TTC549 (cell line): ENCODE measurements around the gene TNS1.
"Not testable (repeated sequence)": the region's sequence is repeated elsewhere in the genome, so short reads cannot be mapped to it uniquely, and the experiment has no call there.

Experiments
- FAIRE-seq: peaks from 2 replicates; lab custom pipeline; 2012; peaks lifted over from hg19 to GRCh38; lab: Jason Lieb, UNC

The TNS1 gene

DNA sequence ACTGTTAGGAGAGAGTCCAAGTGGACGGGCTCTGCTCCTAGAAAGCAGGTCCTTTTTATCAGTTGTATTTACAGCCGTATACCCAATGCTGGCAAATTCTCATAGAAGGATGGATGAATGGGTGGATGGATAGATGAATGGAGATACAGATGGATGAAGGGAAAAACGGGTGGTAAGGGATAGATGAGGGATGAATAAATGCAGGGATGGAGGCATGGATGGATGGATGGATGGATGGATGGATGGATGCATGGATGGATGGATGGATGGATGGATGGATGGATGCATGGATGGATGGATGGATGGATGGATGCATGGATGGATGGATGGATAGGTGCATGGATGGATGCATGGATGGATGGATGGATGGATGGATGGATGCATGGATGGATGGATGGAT lies 193.8 kb downstream of the TNS1 start:
- FAIRE-seq = not testable (repeated sequence)

DNA sequence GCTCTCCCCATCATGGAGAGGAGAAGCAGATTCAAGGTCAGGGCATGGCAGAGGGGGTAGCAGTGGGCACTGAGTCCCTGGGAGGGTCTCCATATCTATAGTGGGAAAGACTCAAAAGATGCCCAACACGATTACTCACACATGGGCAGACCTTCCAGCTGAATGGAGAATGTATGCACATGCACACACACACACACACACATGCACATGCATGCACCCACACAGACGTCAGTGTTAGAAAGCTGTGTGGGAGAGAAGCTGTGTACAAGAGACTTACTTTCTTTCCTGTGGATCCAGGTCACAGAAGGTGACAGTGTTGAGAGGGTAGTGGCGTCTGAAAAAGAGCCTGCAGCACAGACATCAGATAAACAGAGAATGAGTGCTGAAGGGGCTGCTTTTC lies 194.5 kb downstream of the TNS1 start:
- no peak for FAIRE-seq

DNA sequence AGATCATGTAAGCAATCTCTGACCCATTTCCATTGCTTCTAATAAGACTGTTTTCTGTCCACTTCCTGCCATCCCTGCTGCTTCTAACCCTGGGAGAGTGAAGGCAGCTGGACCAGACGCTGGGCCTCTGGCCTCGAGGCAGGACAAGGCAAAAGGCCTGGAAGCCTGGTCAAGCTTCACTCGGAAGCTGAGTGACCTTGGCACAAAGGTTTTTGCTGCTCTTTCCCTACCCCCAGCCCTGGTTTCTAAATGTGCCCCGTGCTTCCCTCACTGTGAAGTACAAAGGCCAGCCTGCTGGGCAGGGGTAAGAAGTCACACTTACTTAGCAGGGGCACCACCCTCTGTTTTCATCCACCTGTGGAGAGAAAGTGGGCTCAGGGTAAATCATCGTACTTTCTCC lies 195.0 kb downstream of the TNS1 start:
- no peak for FAIRE-seq

DNA sequence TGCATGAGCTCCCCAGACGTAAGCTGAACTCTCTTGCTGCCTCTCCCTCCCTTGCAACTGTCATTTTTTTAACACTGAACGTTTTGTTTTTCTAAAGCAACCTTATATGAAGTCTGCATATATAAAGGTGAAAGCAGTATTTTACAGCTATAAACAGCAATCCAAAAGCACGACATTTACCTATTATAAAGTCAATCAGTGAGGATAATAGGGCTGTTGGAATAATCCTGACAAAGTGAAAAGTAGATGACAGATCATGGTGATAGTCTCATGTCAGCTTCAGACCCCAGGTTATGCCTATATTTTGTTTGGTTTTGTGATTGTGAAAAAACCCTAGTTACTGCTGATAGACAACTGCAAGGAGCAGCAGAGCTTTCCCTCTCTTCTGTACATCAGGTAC lies 195.8 kb downstream of the TNS1 start:
- FAIRE-seq = no peak

DNA sequence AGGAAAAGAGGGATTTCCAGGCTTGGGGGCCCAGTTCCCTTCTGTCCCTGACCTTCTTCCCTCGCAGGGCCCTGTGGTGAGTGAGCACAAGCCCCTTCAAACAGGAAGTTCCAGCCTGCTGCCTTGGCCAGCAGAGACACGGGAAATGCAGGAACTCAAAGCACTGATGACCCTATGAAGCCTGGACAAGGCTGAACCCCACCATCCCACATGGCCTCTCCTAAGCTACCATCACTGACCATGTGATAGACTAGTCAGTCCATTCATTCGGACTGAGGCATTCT lies 196.4 kb downstream of the TNS1 start:
- no peak for FAIRE-seq

DNA sequence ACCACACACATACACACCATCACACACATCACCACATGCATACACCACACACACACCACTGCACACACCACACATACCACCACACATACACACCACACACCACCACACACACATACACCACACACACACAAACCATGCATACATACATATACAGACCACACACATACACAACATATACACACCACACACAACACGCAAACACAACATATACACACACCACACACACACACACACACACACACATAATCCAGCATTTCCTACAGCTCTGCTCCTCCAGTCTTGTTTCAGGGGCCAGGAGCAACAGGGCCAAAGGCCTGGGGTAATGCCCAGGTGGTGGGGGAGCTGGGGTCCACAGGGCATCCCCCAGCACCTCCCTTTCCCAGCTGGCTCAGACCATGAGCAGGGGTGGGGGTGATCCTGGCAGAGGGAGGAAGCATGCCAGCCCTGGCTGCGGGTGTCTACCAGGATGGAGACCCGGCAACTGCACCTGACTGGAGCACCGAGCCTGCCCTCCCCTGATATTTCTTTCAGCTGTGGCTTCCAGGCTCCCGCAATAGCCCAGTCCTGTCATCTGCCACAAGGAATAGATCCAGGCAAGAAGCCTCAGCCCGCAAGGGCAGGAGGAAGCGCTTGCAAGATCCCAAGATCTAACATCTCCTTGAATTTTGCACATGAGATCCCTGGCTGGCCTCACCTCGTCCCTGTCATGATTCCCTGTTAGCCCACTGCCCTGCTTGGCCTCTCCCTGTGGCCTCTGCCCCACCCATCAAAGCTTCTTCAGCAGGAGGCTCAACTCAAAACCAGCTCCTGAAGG lies 196.9 kb downstream of the TNS1 start:
- FAIRE-seq = no peak

DNA sequence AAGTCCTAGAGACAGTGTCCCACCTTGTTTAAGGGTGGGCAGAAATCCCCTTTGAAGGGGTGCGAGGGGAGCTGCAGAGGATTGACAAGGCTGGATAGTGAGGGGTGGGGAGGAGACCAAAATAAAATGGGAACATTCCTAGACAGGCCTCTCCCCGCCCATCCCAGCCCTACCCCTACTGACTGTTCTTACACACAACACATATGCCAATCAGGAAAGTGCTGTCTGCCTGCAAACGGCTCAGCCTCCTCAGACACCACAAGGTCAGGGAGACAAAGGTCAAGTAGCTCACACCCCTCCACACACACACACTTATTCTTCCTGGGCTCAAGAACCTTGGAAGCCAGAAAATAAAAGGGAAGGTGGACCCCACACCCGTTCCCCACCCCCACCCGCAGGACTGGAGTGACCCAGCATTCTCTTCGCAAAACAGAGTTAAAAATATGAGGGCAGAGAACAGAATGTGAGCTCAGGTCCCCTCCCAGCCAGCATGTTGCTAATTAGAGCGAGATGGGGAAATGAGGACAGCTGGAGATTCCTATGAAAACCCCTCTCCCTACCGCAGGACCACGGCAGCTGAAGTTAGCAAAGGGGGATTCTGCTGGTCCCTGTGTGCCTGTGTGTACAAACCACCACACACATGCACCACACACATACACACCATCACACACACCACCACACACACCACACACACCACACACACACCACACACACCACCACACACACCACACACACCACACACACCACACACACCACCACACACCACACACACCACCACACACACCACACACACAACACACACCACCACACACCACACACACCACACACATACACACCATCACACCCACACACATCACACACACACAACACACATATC lies 197.8 kb downstream of the TNS1 start:
- FAIRE-seq = no peak

DNA sequence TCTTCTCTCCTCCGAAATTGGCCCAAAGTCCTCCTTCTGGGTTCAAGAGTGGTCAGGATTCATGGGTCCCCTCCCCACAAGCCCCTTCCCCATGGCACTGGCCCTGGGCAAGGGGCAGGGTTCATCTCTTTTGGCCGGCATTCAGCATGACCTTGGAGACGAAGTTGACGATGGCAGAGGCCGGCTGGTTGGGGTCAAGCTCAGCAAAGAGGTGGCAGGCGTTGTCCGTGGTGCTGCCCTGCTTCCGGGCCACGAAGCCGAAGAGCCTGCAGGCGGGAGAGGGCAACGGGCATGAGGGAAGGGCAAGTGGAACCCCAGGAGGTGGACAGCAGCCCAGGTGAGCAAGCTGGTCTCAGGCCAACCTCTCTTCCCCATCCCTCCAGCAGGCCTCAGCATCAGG lies 198.5 kb downstream of the TNS1 start:
- no peak for FAIRE-seq

DNA sequence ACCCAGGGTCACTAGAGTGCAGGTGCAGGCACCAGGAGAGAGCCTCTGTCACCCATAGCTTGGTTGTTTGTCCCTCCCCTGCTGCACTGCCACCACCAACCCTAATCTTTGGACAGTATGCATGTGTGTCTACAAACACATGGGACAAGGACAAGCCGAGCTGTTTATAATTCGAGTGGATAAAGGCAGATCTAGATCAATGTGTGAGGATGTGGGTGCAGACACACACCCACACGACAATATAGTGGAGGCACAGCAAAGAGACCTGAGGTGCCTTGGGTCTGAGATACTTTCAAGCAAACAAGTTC lies 199.2 kb downstream of the TNS1 start:
- FAIRE-seq = no peak

DNA sequence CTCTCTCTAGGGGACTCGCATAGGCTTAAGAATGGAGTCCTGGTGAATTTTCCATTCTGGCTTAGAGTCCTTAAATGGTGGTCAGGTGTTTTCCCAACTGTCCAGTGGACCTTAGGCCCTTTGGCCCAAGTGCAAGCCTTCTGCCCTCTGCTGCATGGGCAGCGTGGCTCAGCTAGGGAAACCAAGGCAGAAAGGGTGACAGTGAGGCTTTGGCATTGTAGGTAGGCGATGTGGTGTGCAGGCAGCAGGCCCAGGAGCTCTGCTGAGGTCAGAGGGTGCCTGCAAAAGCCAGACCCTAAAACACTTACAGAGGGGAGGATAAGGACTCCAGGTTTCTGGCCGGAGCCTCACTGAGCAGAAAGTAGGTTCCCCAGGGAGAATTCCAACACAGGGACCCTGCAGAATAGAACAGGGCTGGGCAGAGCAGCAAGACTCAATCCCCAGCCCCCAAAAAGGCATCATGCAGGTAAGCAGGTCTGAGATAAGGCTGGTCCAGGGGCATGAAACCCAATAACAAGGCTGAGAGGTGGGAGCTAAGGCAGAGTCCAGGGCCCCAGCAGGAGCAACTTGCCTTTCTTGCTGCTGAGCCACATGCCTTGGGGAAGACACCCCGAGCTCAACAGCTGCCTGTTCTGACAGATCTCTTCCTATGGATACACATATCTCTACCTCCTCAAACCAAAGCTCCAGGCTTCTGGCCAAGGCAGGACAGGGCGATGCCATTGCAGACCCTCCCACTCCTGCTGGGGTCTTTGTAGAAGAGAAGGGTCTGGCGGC lies 199.7 kb downstream of the TNS1 start:
- FAIRE-seq = no peak

DNA sequence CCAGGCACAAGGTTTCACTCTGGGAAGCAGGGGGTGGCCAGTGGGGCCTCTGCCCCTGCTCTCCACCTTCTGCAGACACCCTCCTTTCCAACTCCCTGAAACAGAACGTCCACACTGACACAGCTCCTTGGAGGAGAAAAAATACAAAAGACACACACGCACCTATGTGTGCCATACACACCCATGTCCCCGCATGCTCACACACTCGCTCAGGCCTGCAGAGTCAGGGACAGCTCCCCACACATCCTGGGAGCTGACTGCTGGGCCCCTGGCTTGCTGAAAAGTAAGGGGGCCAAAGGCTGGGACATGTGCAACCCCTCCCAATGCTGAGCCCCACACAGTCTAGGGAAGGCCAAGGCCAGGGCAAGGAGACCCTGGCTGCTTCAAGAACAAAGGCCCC lies 200.5 kb downstream of the TNS1 start:
- no peak for FAIRE-seq

DNA sequence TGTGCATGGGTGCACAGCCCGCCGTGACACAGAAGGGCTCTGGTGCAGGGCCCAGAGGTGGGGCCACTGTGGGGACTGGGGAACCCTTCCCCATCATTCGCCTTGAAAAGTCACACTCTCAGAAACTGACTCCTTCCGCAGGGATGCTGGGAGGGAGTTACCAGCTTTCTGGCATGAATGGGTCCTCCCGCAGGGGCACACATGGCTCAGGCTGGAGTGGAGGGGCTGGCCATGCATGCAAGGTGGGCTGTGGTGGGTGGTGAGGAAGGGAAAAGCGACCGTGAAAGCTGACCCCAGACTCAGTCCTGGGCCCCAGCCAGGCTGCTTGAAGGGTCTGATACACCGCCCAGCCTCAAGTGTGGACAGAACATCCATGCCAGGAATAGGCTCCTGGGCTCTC lies 201.1 kb downstream of the TNS1 start:
- FAIRE-seq = no peak

DNA sequence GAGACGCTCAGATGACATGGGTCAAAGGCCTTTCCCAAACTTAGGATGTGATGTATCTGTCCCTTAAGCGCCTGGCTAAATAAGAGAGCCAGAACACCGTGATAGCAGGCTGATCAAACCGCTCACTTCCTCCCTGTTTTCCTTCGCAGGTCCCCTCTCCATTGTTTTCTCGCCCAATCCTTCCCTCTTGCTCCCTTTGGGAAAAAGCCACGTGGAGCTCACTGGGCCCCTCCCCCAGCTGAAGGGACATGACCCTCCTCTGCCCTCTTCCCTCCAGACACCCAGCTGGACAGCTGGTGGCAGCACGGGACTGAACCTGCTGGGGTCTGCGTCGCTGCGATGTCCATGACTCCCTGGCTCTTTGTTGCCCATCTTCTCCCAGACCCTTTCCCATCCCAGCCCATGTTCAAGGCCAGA lies 201.7 kb downstream of the TNS1 start:
- FAIRE-seq = no peak

DNA sequence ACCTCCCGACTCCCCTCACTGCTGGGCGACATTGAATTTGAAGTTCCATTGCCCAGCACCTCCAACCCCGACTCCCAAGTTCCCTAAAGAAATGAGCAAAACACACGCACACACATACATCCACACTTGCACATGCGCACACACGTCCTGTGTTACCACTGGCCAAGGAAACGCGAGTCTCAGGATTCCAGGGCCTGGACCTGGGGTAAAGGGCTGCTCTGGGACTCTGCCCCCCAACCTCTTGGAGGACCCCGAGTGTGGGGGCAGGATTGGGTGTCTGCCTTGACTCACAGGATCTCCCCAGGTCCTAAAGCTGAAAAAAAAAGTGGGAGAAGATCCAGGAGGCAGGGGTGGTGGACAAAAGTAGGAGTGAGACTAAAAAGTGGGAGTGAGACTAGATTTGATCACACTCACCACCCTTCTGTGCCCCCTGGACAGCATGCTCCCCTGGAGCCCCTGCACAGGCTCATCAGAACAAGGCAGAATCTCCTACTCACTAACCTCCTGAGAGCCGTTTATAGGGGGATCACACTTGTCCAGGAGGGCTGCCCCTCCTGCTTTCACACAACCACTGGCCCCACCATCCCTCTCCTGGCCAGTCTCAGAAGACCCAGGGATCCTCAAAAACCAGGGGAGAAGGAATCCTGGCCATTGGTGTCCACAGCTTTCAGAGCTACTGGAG lies 202.2 kb downstream of the TNS1 start:
- FAIRE-seq = no peak

DNA sequence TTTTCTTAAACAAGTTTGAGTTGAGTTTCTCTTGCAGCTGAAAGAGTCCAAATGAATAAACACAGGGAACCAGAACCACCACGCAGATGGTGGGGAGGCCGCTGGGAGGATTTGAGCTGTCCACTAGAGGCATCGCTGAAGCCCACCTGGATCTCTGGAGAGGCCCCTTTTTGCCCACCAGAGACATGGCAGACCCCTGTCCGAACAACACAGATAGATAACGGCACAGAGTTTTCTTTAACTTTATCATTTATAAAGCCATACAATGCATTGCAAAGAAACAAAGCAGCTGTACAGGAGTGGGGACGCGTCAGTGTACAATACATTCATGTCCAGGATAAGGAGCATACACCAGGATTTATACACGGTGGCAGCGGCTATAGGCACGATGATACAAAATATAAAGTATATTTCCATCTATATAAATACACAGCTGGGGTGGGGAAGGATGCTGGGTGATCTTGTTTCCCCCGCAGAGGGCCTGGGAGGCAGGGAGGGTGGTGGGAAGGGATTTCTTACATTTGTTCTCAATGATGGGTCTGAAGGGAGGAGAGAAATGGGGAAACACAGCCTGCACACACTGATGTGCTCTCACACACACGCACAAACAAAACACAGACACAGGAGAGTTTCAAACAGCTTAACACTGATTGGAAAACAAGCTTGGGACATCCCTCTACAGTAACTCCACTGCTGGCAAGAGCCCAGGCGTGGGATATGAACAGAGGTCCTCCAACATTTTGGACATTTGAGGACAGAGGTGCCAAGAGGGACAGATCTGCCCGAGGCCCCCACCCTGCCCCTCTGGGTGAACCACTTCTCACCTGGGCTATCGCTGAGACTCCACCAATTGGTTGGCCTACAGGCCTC lies 203.0 kb downstream of the TNS1 start:
- no peak for FAIRE-seq

DNA sequence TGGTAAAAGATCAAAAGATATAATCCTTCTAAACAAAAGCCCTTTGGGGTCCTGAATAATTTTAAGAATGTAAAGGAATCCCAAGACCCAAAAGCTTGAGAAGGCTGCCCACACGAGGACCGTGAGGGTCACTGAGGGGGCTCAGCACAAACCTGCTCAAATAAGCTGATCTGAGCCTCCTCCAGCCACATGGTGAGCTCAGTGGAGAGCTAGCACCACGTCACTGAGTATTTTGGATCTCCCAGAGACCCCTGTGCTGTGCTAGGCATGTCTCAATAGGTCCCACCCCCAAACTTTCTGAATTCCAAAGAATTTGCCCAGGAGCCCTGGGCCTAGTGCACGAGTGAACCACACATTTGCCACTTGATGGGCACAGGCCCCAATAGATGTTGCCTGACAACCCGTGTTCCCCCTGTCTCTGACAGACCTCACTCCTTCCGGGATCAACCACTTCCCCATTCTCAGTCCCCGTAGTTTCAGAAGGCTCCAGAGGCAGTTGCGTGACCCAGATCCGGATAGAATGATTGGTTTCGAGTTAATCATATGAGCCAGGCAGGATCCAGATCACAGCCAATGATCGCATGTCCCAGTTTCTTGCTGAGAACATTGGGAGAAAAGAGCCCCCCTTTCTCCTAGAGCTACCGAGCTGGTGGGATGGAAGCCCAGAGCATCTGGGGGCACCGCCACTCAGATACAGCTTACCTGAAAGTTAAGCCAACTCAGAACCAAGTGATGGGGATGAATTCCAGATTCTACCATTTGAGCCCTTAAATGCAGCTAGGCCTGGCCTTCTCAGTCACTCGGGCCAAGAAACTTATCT lies 203.8 kb downstream of the TNS1 start:
- no peak for FAIRE-seq

DNA sequence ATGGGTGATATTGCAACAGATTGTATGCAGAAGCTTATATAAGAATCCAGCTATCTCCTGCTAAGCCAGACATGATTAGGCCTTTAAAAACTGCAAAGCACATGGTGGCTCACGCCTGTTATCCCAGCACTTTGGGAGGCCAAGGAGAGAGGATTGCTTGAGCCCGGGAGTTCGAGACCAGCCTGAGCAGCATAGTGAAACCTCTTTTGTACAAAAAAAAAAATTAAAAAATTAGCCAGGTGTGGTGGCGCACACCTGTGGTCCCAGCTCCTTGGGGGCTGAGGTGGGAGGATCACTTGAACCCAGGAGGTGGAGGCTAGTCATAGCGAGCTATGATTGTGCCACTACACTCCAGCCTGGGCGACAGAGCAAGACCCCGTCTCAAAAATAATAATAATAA lies 204.6 kb downstream of the TNS1 start:
- FAIRE-seq = no peak

DNA sequence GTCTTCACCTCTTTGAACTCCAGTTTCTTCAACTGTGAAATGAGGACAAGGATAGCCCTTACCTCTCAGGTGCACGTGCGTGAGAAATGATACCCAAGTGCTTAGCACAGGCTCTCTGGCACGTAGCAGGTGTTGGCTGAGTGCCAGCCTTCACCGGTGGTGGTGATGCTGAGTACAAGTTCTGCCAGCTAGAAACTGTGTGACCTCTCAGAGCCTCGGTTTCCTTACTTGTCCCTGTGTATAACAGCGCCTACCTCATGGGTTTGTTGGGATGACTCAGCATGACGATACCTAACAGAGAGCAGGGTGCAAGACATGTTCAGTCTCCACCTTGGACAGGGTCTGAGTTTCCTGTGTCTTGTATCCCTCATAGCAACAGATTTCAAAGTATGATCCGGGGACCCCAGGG lies 205.1 kb downstream of the TNS1 start:
- no peak for FAIRE-seq

DNA sequence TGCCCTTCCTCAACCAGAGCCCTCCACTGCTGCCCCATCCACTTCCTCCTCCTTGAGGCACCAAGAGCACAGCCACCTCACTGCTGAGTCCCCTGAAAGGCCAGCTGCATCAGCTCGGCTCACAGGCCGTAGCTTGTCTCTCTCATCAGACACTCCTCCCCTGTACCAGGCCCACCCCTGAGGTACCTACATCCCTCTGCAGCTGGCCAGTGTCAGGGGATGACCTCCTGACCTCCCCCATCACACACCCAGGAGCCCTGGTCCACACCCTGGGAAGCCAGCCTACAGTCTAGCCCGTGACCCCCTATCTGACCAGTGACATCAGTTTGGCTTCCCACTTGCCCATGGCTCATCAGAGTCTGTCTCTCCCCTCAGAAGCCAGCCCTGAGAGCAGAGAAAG lies 205.6 kb downstream of the TNS1 start:
- FAIRE-seq = no peak

DNA sequence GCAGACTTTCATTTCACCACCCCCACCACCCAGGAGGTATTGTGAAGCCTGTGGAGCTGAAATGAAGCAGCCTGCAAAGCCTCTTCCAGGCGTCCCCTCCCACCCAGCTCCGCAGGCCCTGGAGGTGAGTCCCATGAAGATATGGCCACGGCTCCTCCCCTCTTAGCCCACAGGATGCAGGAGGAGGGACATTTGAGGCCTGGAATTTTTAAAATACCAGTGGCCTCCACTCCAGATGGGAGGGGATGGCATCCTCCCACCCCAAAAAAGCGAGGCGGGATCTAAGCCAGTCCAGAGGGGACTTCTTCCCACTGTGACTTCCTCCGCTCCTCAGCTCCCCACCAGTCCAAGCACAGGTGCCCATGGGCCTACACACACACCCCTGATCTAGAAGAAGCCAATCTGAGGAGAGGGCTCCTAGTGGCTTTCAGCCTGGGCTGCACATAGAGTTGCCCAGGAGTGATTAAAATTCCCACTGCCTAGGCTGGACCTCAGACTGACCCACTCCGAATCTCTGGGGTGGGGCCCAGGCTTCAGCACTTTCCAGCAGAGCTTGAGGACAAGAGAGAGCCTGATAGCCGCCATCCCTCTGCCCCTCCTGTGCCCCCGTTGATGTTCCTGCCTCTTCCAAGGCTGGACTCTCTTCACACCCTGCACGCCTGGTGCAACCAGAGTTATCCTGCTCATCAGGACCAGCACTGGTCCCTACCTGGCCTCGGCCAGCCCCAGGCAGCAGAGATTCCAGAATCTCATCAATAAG lies 206.9 kb downstream of the TNS1 start:
- no peak for FAIRE-seq
